ENCODE measurements around the gene CREG2. TPM values are rescaled to one million over a fixed set of nuclear protein-coding genes. Genes with fewer than 3 reads are reported as not detected.
"Not testable (repeated sequence)": the region's sequence is repeated elsewhere in the genome, so short reads cannot be mapped to it uniquely, and the experiment has no call there.

The CREG2 gene
- total and polyA plus RNA-seq, 2 donors, result 0.51 to 0.63 TPM

DNA sequence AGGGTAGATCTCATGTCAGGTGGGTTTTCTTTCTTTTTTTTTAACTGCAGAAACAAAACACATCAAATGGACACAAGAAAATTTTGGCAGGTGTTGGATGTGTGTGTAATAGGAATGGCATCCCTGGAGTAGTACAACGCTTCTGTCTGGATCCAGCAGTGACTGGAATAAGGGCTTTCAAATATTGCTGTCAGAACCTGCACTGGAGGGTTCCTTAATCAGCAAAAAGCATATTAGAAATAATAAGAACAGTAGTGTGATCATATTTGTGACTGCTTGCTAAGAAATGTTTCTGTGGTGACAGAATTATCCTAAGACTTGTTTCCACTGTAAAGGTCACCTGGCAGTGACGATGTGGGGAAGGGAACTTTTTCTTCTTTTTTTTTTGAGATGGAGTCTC, 30.8 kb downstream of the CREG2 start:
- H3K27ac ChIP-seq (ENCODE audit: low read depth), result no peak overlapping the region
- H3K36me3 ChIP-seq (ENCODE audit: insufficient read depth), result no peaks in the 10 kb centered on the region
- H3K4me3 ChIP-seq (ENCODE audit: low read depth, low read length), result no peak overlapping the region
- DNase-seq (ENCODE audit: extremely low spot score), result no peak
- 65% methylated on average over 2 of the region's 2 CpGs for WGBS
- H3K4me1 ChIP-seq (ENCODE audit: insufficient read depth), result no peaks in the 10 kb centered on the region

GRCh38 chr2:101356055-101356454, 31.2 kb downstream of the CREG2 start:
- no peaks in the 10 kb centered on the region for H3K4me1 ChIP-seq (ENCODE audit: insufficient read depth)
- no peaks in the 10 kb centered on the region for H3K36me3 ChIP-seq (ENCODE audit: insufficient read depth)
- WGBS, result 62% methylated on average over 6 of the region's 6 CpGs
- H3K4me3 ChIP-seq (ENCODE audit: low read depth, low read length), result no peak overlapping the region
- no peak for DNase-seq (ENCODE audit: extremely low spot score)
- no peak overlapping the region for H3K27ac ChIP-seq (ENCODE audit: low read depth)

GRCh38 chr2:101355401-101356054, 31.8 kb downstream of the CREG2 start:
- WGBS, result 81% methylated on average over 10 of the region's 10 CpGs
- no peak overlapping the region for H3K27ac ChIP-seq (ENCODE audit: low read depth)

DNA sequence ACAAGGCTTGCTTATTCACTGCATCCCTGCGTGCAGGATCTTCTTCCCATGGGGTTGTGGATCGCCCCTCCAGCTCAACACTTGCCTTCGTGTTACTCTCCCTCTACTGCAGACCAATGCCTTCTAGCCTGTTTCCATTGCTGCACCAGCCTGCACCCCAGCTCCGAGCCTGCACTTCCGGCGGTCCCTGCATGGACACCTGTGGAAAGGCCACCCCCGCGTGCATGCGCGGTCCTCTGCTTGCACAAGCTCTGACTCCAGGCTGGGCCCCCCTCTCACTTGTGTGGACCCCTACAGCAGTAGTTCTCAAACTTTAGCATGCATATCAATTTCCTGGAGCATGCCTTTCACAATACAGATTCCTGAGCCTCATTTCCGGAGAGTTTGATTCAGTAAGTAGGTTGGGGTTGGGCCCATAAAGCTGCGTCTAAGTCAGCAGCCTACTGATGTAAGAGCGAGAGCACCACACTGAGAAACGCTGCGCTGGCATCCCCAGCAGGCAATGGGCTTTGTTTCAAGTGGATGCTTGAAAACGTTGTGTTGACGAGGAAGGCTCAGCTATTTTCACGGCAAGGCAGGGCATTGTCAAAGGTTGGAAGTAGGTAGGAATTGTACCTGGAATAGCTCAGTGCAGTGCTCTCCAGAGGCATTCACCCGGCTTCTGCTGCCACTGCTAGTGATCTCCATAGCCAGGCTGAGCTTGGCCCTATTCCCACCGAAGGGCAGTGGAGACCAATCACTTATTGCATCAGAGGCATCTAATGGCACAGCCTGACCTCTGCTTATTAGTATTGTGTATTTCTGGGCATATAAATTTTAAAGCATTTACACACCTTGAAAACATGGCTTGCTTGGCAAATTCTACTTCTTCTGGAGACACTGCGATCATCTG, 32.6 kb downstream of the CREG2 start:
- H3K36me3 ChIP-seq (ENCODE audit: insufficient read depth), result no peaks in the 10 kb centered on the region
- H3K27ac ChIP-seq (ENCODE audit: low read depth), result no peak overlapping the region
- 86% methylated on average over 21 of the region's 21 CpGs for WGBS
- no peaks in the 10 kb centered on the region for H3K4me1 ChIP-seq (ENCODE audit: insufficient read depth)
- no peak overlapping the region for H3K4me3 ChIP-seq (ENCODE audit: low read depth, low read length)
- DNase-seq (ENCODE audit: extremely low spot score), result no peak

More at GRCh38 chr2:101355401-101356054, 31.8 kb downstream of the CREG2 start:
- Histone ChIP-seq H3K4me3 (ENCODE audit: low read depth, low read length) (no peak overlapping the region), H3K36me3 (ENCODE audit: insufficient read depth) (no peaks in the 10 kb centered on the region), H3K4me1 (ENCODE audit: insufficient read depth) (no peaks in the 10 kb centered on the region)
- DNase-seq (ENCODE audit: extremely low spot score), result no peak

DNA sequence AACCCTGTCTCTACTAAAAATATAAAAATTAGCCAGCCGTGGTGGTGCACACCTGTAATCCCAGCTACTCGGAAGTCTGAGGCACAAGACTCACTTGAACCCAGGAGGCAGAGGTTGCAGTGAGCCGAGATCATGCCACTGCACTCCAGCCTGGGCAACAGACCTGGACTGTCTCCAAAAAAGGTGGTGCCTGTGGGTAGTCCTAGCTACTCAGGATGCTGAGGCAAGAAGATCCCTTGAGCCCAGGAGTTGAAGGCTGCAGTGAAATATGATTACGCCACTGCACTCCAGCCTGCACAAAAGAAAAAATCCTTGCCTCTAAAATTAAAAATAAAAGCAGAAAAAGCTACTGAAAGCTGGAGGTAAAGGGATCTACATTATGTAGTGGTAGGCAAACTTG, 34.7 kb downstream of the CREG2 start:
- H3K4me1 ChIP-seq (ENCODE audit: insufficient read depth); H3K36me3 ChIP-seq (ENCODE audit: insufficient read depth); H3K27ac ChIP-seq (ENCODE audit: low read depth); H3K4me3 ChIP-seq (ENCODE audit: low read depth, low read length); DNase-seq (ENCODE audit: extremely low spot score): not testable (repeated sequence)
- WGBS, result 88% methylated on average over 4 of the region's 4 CpGs

GRCh38 chr2:101351207-101351606, 36.1 kb downstream of the CREG2 start:
- H3K4me3 ChIP-seq (ENCODE audit: low read depth, low read length), result no peak overlapping the region
- no peaks in the 10 kb centered on the region for H3K36me3 ChIP-seq (ENCODE audit: insufficient read depth)
- H3K27ac ChIP-seq (ENCODE audit: low read depth), result no peak overlapping the region
- H3K4me1 ChIP-seq (ENCODE audit: insufficient read depth), result no peaks in the 10 kb centered on the region
- DNase-seq (ENCODE audit: extremely low spot score), result no peak
- WGBS, result 88% methylated on average over 7 of the region's 7 CpGs

DNA sequence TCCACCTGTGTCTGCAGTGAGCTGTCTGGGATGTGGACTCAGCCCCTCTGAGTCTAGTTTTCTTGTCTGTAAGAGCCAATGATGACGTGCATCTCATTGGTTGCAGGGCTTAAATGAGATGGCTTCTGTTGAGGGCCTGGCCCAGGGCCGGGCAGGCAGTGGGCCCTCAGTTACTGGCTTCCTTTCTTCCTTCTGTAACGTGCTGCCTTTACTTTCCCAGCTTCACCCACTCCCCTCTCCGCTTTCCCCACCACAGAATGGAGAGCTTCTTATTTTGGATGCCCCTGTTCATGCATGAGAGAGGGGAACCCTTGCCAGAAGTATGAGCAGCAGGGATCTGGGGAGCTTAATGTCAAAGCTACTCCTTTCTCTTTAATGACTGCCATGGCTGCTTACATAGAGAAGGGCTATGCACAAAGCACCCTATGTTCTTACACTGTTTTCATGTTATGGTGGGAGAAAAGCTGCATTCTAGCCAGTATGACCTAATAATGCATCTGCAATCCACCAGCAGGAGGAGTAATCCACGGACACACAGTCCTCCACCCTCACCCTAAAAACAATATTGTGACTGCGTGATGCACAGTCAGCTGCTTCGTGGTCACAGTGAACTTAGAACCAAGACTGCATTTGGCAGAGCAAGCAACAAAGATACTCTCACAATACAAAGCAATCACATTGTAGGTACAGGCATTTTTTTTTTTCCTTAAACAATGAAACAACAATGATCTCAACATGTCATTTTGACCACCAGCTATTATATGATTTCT, 37.2 kb downstream of the CREG2 start:
- Histone ChIP-seq H3K4me3 (ENCODE audit: low read depth, low read length) (no peak overlapping the region), H3K27ac (ENCODE audit: low read depth) (no peak overlapping the region), H3K36me3 (ENCODE audit: insufficient read depth) (no peaks in the 10 kb centered on the region), H3K4me1 (ENCODE audit: insufficient read depth) (no peaks in the 10 kb centered on the region)
- WGBS, result 72% methylated on average over 7 of the region's 7 CpGs
- DNase-seq (ENCODE audit: extremely low spot score), result no peak

DNA sequence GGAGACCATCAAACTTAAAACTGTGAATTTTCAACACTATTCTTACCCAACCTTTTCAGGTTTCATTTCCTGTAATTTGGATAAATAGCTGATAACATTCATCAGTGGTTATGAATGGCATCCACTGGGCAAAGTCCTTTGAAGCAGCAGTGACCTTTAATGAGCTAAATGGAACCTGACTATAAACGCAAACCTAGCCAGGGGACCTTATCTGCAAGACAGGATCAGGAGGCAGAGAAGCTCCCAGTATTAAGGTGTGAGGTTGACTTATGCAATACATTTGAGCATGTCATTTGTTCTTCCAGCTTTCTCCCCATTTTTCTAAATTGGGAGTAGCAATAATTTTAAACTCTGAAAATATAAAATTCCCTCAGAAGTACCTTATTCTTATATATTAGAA, 38.4 kb downstream of the CREG2 start:
- no peaks in the 10 kb centered on the region for H3K4me1 ChIP-seq (ENCODE audit: insufficient read depth)
- 72% methylated on average over 1 of the region's 1 CpG for WGBS
- H3K27ac ChIP-seq (ENCODE audit: low read depth), result no peak overlapping the region
- no peaks in the 10 kb centered on the region for H3K36me3 ChIP-seq (ENCODE audit: insufficient read depth)
- H3K4me3 ChIP-seq (ENCODE audit: low read depth, low read length), result no peak overlapping the region
- no peak for DNase-seq (ENCODE audit: extremely low spot score)

DNA sequence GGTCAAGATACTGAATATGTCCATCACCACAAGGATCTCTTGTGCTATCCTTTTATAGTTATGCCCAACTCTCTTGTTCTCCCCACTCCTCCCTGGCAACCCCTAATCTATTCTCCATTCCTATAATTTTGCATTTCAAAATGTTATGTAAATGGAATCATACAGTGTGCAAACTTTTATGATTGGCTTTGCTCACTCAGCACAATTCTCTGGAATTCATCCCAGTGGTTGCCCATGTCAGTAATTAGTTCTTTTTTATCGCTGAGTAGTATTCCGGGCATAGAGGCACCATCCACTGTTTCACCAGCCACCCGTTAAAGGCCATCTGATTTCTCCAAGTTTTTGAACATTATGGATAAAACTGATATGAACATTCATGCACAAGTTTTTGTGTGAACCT, 40.4 kb downstream of the CREG2 start:
- no peak for DNase-seq (ENCODE audit: extremely low spot score)
- 96% methylated on average over 3 of the region's 3 CpGs for WGBS

DNA sequence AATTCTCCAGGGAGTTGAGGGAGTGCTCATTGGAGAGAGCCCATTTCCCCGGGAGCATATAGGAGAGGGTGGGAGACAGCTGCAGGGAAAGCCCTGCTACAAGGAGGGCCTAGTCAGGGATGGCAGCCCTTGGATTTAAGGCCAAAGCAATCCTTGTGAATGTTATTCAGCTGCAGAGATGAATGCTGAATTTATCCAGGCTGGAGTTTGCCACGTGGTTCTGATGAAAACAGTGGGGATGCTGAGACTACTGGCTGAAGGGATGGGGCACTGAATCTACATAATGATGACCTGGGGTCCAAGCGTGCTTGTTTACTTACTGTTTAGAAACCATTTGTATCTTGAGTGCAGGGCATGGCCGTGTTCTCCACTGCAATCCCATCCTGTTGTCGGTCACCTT, 43.2 kb downstream of the CREG2 start:
- no peak overlapping the region for H3K4me3 ChIP-seq (ENCODE audit: low read depth, low read length)
- DNase-seq (ENCODE audit: extremely low spot score), result no peak
- no peak overlapping the region for H3K27ac ChIP-seq (ENCODE audit: low read depth)
- H3K4me1 ChIP-seq (ENCODE audit: insufficient read depth), result no peaks in the 10 kb centered on the region
- 65% methylated on average over 5 of the region's 5 CpGs for WGBS
- H3K36me3 ChIP-seq (ENCODE audit: insufficient read depth), result no peaks in the 10 kb centered on the region

More for the DNA sequence above, 40.4 kb downstream of the CREG2 start:
- Histone ChIP-seq H3K36me3 (ENCODE audit: insufficient read depth) (no peaks in the 10 kb centered on the region), H3K4me3 (ENCODE audit: low read depth, low read length) (no peak overlapping the region), H3K4me1 (ENCODE audit: insufficient read depth) (no peaks in the 10 kb centered on the region), H3K27ac (ENCODE audit: low read depth) (no peak overlapping the region)

GRCh38 chr2:101342625-101343008, 44.7 kb downstream of the CREG2 start:
- Histone ChIP-seq H3K27ac (ENCODE audit: low read depth) (no peak overlapping the region), H3K36me3 (ENCODE audit: insufficient read depth) (no peaks in the 10 kb centered on the region), H3K4me3 (ENCODE audit: low read depth, low read length) (no peak overlapping the region), H3K4me1 (ENCODE audit: insufficient read depth) (no peaks in the 10 kb centered on the region)
- WGBS, result 90% methylated on average over 15 of the region's 15 CpGs
- DNase-seq (ENCODE audit: extremely low spot score), result no peak

DNA sequence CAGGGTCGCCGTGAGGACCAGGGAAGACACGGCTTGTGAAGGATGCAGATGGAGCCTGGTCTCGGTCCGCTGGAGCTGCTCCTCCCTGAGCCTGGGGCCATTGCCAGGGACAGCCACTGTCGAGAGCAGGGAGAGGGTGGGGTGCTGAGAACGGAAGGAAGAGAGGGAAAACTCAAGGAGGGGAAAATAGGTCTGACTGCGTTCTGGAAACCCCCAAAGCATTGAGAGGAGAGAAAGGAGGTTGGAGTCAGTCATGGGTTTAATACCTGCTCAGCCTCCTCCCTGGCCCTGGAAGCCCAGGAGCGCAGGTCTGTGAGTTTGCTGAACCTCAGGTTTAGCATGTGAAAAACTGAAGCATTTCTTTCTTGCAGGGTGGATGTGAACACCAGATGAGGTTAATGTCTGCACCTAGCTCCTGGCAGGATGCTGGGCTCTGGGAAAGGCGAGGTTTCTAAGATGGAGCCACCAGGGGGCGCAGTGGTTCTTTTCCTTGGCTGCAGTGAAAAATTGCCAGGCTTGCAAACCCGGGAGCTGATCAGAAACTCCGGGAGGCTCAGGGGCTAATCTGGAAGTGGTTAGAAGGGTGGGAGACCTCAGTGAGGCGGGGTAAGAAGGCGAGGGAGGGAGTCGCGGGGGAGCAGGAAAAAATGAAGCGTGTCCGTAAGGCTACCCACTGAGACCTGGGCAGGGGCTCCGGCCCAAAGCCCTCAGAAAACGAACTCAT, 45.2 kb downstream of the CREG2 start:
- no peak overlapping the region for H3K27ac ChIP-seq (ENCODE audit: low read depth)
- 62% methylated on average over 21 of the region's 21 CpGs for WGBS

GRCh38 chr2:101341421-101341820, 45.9 kb downstream of the CREG2 start:
- 90% methylated on average over 7 of the region's 7 CpGs for WGBS
- H3K36me3 ChIP-seq (ENCODE audit: insufficient read depth), result no peaks in the 10 kb centered on the region
- H3K4me1 ChIP-seq (ENCODE audit: insufficient read depth), result no peaks in the 10 kb centered on the region
- H3K27ac ChIP-seq (ENCODE audit: low read depth), result no peak overlapping the region
- no peak overlapping the region for H3K4me3 ChIP-seq (ENCODE audit: low read depth, low read length)
- no peak for DNase-seq (ENCODE audit: extremely low spot score)

More for the DNA sequence above, 45.2 kb downstream of the CREG2 start:
- Histone ChIP-seq H3K4me1 (ENCODE audit: insufficient read depth) (no peaks in the 10 kb centered on the region), H3K36me3 (ENCODE audit: insufficient read depth) (no peaks in the 10 kb centered on the region), H3K4me3 (ENCODE audit: low read depth, low read length) (no peak overlapping the region)
- DNase-seq (ENCODE audit: extremely low spot score), result no peak

Data from urinary bladder (tissue), 4 donors.